Right cardiac atrium (tissue), 5 donors: ENCODE data around the gene RPL10. TPM values are rescaled to one million over a fixed set of nuclear protein-coding genes. Genes with fewer than 3 reads are reported as not detected.
"Not testable (repeated sequence)": the region's sequence is repeated elsewhere in the genome, so short reads cannot be mapped to it uniquely, and the experiment has no call there.

Source experiments
- ATAC-seq, 2 donors: fragments of 200-7000 bp; cut with Tn5 transposase; one replicate each; pipeline versions ENCODE4 v1.8.0 to v1.9.1; 2020; ENCODE audit warnings: moderate library complexity in 2 of 2, mild to moderate bottlenecking in 1 of 2
- DNase-seq, 3 donors: peaks; one replicate each; pipeline ENCODE4 v3.0.0-alpha.2; 2020
- H3K27ac ChIP-seq: one replicate; pipeline ENCODE4 v1.5.1; 2013; ENCODE audit warnings: mild to moderate bottlenecking, low read length, control low read depth, moderate library complexity
- H3K27me3 ChIP-seq: one replicate; pipeline ENCODE4 v1.6.1; 2013; ENCODE audit not compliant: control insufficient read depth, insufficient read depth
- H3K4me1 ChIP-seq: one replicate; pipeline ENCODE4 v1.6.1; 2013; ENCODE audit warnings: low read length; ENCODE audit not compliant: control insufficient read depth, insufficient read depth
- H3K4me3 ChIP-seq: one replicate; pipeline ENCODE4 v1.5.1; 2013; ENCODE audit warnings: low read length, control low read depth
- H3K9me3 ChIP-seq: one replicate; pipeline ENCODE4 v1.6.1; 2013; ENCODE audit warnings: low read length; ENCODE audit not compliant: control insufficient read depth
- WGBS: extraction: QIAGEN DNeasy Blood & Tissue Kit; methylation state at CpG from one replicate; pipeline ENCODE4 v1.1.7; 2013; 5-methylcytosine and 5-hydroxymethylcytosine counted together
- intact Hi-C, 4 donors: fragments of 100-400 bp; cut with DNase I; formaldehyde crosslinking; loops; one replicate each; pipeline versions ENCODE4 v1.11.0 to v1.14.0; 2022 to 2023
- polyA plus RNA-seq: library from polyadenylated mRNA; stranded (reverse); fragments of 200-250 nt; gene quantifications from one replicate; pipeline ENCODE4 v1.2.3, GENCODE V29; 2013
- total RNA-seq, 4 donors: library from RNA; stranded (reverse); fragmentation: NEBNext Ultra II Directional; extraction: Animal tissue kit (Norgen Biotek cat#: 25700); gene quantifications; one replicate each; pipeline ENCODE4 v1.2.1, GENCODE V29; 2021
- donor health status: healthy with polysubstance abuse.
- donor health status: DM: no; HTN: yes; CAD: no.
- donor health status: DM: no; HTN: no; CAD: no.
- donor health status: DM: no; HTN: yes; CAD: no; lungs with severe emphysema.
- donor health status: DM: yes; HTN: yes; CAD: no.

Gene RPL10
- total and polyA plus RNA-seq, 5 donors: 2,034 to 2,857 (median 2,319) TPM

- H3K27me3 ChIP-seq: no peaks in the 10 kb centered on the region
- no peaks in the 10 kb centered on the region for H3K4me1 ChIP-seq
- peak overlapping the region; percentile 99 for H3K27ac ChIP-seq
- intact Hi-C loops: no loop called here
- ATAC-seq: no peak
- WGBS: under 1% methylated on average over 38 of the region's 38 CpGs
- DNase-seq: no peak
- H3K9me3 ChIP-seq: no peaks in the 10 kb centered on the region
- peak overlapping the region; percentile 92 for H3K4me3 ChIP-seq
Measured at GRCh38 chrX:154379569-154379951, 18.6 kb upstream of the RPL10 start.

DNA sequence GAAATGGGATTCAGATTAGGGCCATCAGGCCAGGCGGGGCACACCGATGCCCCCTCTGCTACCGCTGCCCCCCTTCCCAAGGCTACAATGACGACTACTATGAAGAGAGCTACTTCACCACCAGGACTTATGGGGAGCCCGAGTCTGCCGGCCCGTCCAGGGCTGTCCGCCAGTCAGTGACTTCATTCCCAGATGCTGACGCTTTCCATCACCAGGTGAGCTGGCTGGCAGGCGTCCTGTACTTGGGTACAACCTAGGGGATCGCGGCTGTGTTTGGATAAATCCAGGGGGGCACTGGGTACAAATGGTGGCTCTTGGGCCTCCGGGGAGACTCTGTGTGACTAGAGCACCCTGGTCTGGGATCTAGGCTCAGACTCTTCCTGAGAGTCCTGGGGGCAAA, 18.0 kb upstream of the RPL10 start:
- no peaks in the 10 kb centered on the region for H3K9me3 ChIP-seq
- 32% methylated on average over 13 of the region's 13 CpGs for WGBS
- peak overlapping the region; percentile 99 for H3K27ac ChIP-seq
- intact Hi-C loops: no loop called here
- H3K27me3 ChIP-seq: no peaks in the 10 kb centered on the region
- no peaks in the 10 kb centered on the region for H3K4me1 ChIP-seq
- DNase-seq (peak in 1 of 3 donors; percentile 47), ATAC-seq (no peak)
- H3K4me3 ChIP-seq: peak overlapping the region; percentile 92

- no peak overlapping the region for H3K27ac ChIP-seq
- no peak for DNase-seq
Measured at GRCh38 chrX:154380787-154381186, 17.4 kb upstream of the RPL10 start.

GRCh38 chrX:154381271-154381670, 16.9 kb upstream of the RPL10 start:
- Histone ChIP-seq H3K4me3 (no peak overlapping the region), H3K27me3 (no peaks in the 10 kb centered on the region), H3K27ac (no peak overlapping the region), H3K9me3 (no peaks in the 10 kb centered on the region), H3K4me1 (no peaks in the 10 kb centered on the region)
- DNase-seq (no peak), ATAC-seq (no peak)
- WGBS: 80% methylated on average over 6 of the region's 6 CpGs
- intact Hi-C loops: no loop called here

More at GRCh38 chrX:154380787-154381186, 17.4 kb upstream of the RPL10 start:
- Histone ChIP-seq H3K4me3 (no peak overlapping the region), H3K9me3 (no peaks in the 10 kb centered on the region), H3K27me3 (no peaks in the 10 kb centered on the region), H3K4me1 (no peaks in the 10 kb centered on the region)
- WGBS: 70% methylated on average over 14 of the region's 14 CpGs
- ATAC-seq: no peak
- intact Hi-C loops: no loop called here

DNA sequence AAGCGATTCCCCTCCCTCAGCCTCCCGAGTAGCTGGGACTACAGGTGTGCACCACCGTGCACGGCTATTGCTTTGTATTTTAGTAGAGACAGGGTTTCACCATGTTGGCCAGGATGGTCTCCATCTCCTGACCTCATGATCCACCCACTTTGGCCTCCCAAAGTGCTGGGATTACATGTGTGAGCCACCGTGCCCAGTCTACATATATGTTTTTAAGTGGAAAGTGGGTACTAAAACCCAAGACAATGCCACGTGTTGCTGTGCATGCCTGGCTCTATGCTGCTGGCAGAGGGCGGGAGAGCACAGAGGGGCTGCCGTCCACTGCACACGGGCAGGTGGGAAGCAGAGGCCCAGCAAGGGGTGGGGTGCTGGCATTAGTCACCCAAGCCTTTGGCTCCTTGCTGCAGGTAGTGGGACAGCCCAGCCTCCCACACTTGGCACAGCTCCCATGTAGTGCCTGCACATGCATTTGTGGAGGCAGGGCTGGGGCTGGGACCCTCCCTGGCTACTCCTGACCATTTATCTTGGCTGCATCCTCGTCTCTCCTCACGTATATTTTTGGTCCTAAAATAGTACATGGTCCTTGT, 15.6 kb upstream of the RPL10 start:
- H3K9me3 ChIP-seq: no peaks in the 10 kb centered on the region
- no peak overlapping the region for H3K4me3 ChIP-seq
- 75% methylated on average over 11 of the region's 11 CpGs for WGBS
- H3K27me3 ChIP-seq: no peaks in the 10 kb centered on the region
- DNase-seq: peak in 2 of 3 donors; percentile 21 to 35
- intact Hi-C loops: no loop called here
- H3K27ac ChIP-seq: no peak overlapping the region
- H3K4me1 ChIP-seq: no peaks in the 10 kb centered on the region
- ATAC-seq: no peak

DNA sequence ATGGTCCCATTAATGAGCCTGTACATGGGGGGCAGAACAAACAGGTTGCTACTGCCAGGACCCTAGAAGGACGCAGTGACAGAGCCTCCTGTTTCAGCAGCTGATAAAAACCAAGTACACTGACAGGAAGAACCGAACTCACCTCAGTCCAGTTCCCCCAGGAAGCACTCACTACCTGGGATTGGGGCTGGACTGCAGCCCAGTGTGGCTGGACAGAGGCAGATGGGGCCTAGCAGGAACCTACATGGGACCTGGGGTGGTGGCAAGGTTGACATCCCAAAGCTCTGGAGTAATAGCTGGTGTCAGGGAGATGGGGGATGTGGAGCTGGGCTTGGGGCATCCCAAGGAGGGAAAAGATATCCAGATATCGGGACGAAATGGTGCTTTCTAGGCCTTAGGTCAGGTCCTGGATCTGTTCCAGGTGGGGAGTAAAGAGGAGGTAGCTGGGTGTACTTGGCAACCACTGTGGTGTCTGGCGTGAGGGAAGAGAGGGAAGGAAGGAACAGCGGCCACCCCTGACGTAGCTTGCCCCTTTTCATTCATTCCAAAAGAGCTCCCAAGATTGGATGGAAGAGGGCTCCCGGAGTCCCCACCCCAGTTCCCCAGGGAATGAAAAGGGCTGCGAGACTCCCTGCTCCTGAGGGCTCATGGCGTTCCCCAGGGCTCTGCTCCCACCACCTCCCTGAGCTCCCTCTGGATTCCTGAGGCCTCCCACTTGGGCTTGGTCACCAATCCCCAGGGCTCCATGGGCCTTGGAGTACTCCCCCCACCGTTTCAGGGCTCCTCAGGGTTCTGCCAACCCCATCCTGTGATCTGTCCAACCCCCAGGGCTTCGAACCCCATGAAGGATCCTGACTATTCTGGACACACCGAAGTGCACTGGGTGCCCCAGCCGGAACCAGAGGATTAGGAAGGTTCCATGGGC, 14.6 kb upstream of the RPL10 start:
- 47% methylated on average over 14 of the region's 14 CpGs for WGBS
- H3K27ac ChIP-seq: no peak overlapping the region

DNA sequence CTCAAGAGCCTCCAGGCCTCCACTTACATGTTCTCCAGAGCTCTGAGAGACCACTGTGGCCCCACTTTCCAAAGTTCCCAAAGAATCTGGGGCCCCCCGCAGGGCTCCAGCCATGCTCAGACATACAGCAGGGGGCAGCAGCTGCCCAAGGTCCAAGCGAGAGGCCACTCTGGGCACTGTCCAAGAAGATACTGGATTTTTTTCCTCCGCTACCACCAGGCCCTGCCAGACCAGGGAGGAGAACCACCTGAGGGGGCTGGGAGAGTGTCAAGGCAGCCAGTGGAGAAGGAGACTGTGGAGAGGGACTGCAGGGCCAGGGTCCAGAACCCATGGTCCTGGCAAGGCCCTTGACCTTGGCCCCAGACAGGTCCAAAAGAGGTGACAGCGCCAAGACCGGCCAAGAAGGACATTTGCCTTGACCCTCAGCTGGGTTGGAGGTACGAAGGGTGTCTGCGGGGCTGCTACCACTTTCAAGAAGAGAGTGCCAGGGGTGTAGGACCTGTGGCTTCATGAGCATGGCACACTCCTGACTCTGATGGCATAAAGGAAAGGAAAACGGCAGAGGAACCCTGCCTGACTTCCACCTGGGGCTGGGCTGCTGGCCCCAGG, 13.8 kb upstream of the RPL10 start:
- Histone ChIP-seq H3K27me3 (no peaks in the 10 kb centered on the region), H3K4me3 (no peak overlapping the region), H3K27ac (no peak overlapping the region), H3K4me1 (no peaks in the 10 kb centered on the region), H3K9me3 (no peaks in the 10 kb centered on the region)
- no peak for ATAC-seq
- 45% methylated on average over 8 of the region's 8 CpGs for WGBS
- DNase-seq: peak in 2 of 3 donors; percentile 47 to 76
- intact Hi-C loops: no loop called here

More for the DNA sequence above, 14.6 kb upstream of the RPL10 start:
- DNase-seq: peak in 2 of 3 donors; percentile 9 to 46
- ATAC-seq: no peak
- H3K27me3 ChIP-seq: no peaks in the 10 kb centered on the region
- intact Hi-C loops: no loop called here
- H3K9me3 ChIP-seq: no peaks in the 10 kb centered on the region
- H3K4me1 ChIP-seq: no peaks in the 10 kb centered on the region
- H3K4me3 ChIP-seq: no peak overlapping the region

DNA sequence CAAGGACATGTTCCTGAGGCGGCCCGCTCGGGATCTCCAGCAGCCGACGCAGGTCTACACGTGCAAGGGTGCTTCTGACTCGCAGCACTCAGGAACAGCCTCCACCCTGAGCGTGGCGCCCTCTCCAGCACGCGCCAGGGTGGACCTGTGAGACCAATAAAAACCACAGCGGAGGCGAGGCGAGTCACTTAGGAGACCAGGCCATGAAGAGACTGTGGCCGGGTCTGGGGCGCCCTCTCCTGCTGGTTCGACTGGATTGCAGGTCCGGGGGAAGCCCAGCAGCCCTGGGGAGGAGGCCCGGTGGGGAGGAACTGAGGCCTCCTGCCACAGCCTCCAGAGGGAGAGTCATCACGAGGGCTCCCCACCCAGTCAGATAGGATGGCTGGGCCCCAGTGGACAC, 10.1 kb upstream of the RPL10 start:
- H3K4me1 ChIP-seq, H3K4me3 ChIP-seq, intact Hi-C loops, DNase-seq, H3K27me3 ChIP-seq, H3K27ac ChIP-seq, H3K9me3 ChIP-seq: not testable (repeated sequence)
- no CpG with 5 or more reads among the region's 20 CpGs for WGBS
- peak; percentile 6 to 13 for ATAC-seq

DNA sequence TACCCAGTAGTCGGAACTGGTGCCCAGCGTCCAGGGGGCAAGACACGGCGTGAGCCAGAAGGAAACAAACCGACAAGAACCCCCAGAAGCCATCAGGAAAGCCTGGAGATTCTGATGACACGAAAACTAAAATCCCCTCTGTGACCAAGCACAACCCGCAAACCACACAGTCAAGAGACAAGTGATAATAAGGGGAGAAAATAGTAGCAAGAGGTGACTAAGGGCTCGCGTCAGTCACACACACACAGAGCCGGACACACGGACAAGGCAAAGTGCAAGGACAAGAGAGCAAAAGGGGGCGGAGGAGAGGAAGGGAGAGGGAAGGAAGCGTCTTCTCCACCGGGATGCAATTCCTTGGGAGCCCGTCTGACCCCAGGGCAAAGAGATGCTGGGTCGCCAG, 9.5 kb upstream of the RPL10 start:
- DNase-seq, H3K4me3 ChIP-seq, H3K4me1 ChIP-seq, H3K27me3 ChIP-seq, intact Hi-C loops, H3K27ac ChIP-seq, H3K9me3 ChIP-seq: not testable (repeated sequence)
- peak in 1 of 2 donors; percentile 2 for ATAC-seq
- no CpG with 5 or more reads among the region's 16 CpGs for WGBS

DNA sequence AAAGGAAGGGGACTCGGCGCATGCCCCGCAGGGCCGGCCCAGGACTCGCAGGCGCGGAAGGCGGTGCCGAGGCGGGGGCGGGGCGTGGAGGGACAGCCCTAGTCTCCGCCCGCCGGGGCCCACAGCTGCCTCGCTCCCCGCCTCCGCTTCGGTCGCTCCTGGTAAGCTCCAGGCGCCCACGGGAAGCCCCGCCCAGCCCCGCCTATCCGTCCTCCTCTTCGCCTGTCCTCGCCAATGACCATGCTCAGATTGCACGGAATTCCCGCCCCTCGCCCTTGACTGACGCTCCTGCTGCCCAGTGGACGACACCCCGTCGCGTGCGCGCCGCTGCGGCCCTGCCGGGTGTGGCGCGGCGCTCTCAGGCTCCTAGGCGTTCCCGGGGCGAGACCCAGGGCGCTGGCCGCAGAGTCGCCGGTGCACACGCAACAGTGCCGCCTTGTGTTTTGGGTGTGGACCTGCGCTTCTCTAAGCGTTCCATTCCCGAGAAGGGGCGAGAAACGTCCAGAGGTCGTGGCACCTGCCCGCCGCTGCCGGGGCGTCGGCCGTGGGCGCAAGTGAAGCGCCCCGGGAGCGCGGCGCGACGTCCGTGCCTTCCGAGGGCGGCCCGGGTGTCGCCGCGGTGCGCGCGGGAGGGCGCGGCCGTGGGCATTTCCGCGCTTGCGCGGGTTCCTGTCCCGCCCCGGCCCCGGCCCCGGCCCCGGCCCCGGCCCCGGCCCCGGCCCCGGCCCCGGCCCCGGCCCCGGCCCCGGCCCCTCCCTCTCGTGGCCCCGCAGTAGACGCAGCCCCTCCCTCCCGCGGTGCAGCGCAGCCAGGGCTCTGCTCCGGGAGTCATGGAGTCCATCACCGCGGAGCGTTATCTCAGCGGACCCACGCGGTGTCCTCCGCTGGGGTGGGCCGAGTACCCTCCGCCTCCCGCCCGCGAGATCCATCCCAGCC, 8.1 kb upstream of the RPL10 start:
- peak; percentile 89 to 92 for ATAC-seq
- H3K27ac ChIP-seq: peak overlapping the region; percentile 58
- H3K4me1 ChIP-seq, H3K27me3 ChIP-seq, intact Hi-C loops, H3K4me3 ChIP-seq, H3K9me3 ChIP-seq, DNase-seq: not testable (repeated sequence)
- WGBS: 4% methylated on average over 4 of the region's 121 CpGs
